HG03571 (cell line): ENCODE measurements around the gene TRIM28.
A peak's percentile ranks its signal among the peaks of the same experiment; 100 is the strongest.
"Not testable (repeated sequence)": the region's sequence is repeated elsewhere in the genome, so short reads cannot be mapped to it uniquely, and the experiment has no call there.

Experiments used
- ATAC-seq: cut with Tn5 transposase; IDR thresholded peaks from one replicate; pipeline ENCODE4 v1.9.1; 2021; ENCODE audit not compliant: unreplicated experiment

The TRIM28 gene

DNA sequence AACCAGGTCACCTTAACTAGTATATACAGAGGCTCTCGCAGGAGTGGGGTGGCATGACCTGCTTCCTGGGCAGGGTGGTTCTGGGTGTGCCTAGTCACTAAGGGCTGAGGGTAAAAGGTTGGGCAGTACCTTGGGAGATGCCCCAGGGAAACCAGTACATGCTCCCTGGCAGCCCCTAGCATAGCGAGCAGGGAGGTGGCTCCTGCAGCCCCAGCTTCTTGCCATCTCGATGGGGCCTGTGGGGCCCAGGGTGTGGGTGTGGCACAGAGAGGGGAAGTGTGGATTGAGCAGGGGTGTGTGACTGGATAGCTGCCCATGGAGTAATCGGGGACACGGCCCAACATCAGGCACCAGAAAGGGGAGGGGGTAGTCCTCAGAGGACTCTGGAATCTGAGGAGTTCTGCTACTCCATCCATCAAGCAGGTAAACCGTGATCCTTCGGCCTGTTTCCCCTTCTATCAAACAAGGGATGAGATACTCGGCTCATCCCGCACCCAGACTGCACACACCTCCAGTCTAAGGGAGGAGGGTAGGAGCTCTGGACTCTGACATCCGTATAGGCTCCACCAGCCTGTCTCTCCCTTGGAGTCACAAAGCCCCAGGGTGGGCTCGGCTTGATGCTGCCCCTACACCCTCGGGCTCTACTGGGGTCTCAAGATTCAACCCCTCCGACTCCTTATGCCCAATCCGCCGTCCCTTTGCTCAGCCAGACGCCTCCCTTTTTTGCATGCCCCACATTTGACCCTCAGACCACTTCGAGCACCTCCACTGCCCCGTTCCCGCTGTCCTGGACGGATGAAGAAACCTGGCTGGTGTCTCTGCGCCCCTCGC is 25.4 kb upstream of the TRIM28 start:
- ATAC-seq = no peak

DNA sequence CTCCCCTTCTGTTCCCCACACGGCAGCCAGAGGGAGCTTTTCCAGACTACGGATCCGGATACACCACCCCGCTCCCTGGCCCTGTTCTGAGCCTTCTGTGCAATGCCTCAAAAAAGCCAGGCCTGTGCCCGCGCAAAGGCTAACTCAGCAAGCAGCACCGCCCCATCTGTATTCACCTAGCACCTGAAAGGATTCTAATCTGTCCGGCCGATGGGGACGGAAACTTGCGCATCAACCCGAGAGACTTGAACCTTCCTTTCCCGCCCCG is 24.8 kb upstream of the TRIM28 start:
- ATAC-seq = peak; percentile 5

DNA sequence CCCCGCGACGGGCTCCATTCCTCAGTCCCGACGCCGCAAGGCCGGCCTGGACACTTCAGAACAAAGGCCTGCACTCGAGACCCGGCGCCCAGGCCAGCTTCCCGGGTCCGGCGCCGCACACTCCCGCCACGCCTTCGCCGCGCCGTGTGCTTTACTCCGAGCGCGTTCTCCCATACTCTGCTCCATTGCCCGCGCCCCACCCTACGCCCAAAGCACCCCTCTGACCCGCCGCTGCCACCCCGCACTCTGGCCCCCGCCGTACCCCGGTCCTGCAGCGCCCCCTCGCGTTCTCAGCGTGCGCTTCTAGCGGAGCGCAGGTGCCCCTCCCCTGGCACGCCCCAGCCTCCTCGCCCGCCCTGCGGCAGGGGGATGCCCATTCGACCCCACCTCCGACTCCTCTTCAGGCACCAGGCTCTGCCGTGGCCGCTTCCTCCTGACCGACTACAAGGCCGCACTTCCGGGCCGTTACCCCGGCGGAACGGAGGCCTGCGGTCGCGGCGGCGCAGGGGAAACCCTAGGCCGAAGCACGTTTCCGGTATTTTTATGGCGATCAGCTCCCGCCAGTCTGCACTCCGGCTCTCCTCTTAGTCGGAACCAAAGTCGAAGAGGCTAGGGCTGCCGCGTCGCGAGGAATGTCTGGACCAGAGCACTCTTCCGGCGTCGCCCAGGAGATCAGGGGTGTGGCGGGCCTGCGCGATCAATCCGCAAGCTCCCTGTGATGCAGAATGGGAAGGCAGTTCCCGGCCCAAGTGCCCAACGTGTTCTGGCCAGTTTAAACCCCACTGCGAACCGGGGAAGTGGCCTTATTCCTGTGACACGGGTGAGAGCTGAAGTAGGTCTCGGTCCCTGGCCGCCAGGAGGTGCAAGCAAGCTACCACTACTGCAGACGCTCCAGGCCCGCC is 24.3 kb upstream of the TRIM28 start, which contains the start of gene ZBTB45:
Gene ZBTB45 (minus strand): TSS at position 456 of the 902 bp plus-strand sequence. CDS start 2,137 bp downstream, outside the sequence.
- peak; percentile 74 for ATAC-seq

DNA sequence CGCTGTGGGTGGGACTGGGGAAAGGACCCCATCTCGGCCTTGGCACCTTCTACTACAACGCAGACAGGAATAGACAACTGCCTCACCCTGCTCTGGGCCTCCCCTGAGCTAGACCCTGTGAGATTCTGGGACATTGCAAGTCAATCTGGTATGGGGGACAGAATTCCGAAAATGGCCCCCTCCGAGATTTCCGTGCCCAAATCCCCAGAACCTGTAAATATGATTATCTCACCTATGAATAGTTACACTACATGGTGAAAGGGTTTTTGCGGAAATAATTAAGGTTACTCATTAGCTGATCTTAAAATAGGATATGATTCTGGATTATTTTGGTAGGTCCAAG is 23.6 kb upstream of the TRIM28 start:
- no peak for ATAC-seq

DNA sequence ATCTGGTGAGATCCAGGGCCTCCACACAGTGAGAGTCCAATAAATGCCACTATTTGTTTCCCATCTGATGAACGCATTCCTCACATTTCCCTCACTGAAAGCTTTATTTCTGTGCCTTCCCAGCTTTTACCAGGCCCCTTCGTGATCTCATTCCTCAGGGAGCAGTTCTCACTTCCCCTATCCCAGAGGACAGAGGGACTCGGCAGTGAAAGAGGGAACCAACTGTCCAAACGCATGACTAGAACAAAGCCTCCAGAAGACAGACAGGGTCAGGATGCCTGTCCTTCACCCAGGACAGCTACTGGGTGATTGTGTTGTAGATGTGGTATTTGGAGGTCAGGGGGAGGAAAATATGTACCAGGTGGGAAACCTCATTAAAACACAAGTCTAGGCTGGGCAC is 22.2 kb upstream of the TRIM28 start:
- no peak for ATAC-seq

DNA sequence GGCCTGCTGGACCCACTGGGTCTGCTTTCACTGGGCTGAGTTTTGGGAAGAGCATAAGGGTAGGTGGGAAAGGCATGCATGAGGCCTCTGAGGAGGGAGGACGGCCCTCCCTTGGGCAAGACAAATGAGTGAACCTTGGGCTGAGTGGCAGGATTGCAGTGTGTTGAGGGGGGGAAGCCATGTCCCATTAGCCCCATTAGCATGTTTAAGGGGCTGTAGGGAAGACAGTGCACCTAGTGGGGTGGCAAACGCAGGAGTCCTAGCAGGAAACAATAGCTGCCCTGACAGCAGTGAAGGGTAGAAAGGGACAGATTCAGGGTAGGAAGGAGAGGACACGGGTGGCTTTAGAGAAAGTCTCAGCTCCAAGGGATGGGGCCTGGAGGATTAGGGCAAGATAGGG is 21.2 kb upstream of the TRIM28 start:
- ATAC-seq = no peak

DNA sequence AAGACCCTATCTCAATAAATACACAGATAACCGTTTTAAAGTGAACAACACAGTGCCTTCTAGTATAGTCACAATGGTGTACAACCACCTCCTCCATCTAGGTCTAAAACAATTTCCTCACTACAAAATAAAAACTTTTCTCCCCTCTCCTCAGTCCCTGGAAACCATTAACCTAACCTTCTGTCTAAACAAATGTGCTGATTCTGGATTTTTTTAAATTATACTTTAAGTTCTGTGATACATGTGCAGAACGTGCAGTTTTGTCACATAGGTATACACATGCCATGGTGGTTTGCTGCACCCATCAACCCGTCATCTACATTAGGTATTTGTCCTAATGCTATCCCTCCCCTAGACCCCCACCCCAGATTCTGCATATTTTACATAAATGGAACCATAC is 14.5 kb upstream of the TRIM28 start:
- no peak for ATAC-seq

DNA sequence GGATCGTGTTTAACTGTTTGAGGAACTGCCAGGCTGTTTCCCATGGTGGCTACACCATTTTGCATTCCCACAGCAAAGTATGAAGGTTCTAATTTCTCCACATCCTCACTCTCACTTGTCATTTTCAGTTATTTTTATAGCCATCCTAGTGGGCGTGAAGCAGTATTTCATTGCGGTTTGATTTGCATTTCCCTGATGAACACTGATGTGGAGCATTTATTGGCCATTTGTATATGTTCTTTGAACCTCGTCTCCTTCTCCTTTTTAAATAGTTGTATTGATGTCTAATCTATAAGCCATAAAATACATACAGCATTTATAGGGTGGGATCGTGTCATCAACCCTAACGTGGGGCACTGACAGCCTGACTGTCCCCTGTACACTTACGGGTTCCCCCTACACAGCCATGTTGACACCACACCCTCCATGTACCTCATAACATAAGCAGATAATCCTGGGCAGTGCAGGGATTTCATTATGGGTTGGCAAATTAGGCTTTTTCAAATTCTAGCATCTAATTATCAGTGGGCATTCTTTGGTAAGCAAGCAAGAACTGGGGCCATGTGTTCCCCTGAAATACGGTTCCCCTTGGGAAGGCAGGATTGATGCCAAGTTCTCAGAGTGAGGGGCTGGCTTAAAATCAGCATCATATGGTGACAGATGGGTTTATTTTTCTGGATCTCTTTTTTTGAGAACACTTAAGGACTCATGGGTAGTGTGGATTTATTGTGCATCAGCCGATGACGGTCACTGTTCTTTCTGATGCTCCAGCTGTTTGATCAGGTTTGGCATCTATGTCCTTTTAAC is 12.6 kb upstream of the TRIM28 start:
- ATAC-seq = no peak

DNA sequence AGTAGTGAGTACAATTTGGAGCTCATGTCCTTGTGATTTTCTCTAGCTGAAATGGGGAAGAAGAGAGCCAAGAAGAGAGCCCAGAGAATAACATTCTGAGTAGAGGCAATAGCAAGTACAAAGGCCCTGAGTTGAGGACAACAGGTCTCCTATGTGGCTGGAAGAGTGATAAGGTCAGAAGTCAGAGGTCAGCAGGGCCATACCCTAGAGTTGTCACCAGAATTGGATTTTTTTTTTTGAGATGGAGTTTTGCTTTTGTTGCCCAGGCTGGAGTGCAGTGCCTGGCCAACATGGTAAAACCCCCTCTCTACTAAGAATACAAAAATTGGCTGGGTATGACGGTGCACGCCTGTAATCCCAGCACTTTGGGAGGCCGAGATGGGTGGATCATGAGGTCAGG is 8.0 kb upstream of the TRIM28 start:
- ATAC-seq = no peak

DNA sequence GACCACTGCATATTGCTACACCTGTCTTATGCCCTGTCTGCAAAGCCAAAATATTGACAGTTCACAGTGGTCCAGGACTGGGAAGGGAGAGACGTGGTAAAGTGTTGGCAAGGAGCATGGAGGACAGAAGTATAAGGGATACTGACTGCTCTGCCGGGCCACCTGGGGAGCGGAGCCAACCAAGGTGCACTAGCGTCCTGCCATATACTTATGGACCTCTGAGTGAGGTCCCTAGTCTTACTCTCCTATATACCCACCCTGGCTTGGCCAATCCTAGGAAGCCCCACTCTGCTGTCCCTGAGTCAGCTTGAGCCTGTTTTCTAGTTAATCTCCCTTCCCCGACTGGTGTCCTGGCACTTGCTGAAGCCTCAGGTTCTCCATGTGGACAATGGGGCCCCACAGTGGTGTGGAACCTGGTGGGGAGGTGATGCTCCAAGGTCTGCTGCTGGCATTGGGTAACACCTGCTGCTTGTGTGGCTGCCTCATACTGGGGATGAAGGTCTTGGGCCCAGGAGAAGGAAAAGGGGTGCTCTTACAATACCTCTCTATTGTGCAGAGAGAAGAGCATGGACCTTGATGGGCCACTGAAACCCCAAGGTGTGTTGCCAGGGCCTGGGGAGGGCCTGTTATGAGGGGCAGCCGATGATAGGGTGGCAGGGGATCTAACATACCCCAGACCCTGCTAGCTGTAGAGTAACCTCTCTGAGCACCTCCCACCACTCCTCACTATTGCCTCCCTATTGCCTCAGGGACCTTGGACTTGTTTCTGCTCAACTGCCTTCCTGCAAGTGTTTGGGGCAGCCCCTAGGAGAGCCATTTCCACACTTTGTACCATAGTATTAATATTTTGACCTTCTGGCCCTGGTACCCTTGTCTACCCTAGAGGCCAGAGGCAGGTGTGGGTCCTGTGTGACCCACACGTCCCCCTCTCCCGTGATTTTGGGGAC is 6.7 kb upstream of the TRIM28 start:
- no peak for ATAC-seq

DNA sequence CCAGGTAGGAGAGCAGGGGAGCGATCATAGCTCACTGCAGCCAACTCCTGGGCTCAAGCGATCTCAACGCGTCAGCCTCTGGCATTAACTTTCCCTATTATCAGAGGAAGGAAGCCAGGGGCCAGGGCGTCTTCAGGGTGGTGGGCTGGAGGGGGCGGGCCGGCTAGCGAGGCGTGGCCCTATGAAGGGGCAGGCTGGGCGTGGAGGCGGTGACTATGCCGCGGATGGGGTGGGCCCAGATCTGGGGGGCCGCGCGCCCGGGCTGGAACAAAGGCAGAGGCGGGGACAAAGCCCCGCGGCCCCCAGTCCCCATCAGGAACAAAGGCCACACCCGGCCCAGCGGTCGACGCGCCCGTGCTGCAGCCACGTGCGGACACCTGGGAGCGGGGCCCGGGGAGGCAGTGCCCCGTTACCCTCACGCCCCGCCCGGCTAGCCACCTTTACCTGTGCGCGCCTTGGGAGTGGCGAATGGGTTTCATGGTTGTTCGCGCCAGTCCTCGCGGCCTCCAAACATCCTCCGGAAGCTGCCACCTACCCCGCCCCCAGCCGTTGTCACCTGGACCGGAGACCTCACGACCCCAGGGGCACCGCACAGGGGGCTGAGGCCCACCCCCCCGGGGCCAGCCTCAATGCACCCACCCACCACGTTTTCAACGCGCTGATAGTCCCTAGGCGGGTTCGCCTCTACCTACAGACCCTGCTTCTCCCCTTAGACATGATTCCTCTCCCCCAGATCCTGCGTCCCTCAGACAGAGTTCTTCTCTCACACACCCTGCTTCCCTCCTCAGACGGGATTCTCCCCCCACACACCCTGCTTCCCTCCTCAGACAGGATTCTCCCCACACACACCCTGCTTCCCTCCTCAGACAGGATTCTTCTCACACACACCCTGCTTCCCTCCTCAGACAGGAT is 5.4 kb upstream of the TRIM28 start:
- no peak for ATAC-seq

DNA sequence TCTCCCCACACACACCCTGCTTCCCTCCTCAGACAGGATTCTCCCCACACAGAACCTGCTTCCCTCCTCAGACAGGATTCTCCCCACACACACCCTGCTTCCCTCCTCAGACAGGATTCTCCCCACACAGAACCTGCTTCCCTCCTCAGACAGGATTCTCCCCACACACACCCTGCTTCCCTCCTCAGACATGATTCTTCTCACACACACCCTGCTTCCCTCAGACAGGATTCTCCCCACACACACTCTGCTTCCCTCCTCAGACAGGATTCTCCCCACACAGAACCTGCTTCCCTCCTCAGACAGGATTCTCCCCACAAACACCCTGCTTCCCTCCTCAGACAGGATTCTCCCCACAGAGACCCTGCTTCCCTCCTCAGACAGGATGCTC is 4.7 kb upstream of the TRIM28 start:
- not testable (repeated sequence) for ATAC-seq

DNA sequence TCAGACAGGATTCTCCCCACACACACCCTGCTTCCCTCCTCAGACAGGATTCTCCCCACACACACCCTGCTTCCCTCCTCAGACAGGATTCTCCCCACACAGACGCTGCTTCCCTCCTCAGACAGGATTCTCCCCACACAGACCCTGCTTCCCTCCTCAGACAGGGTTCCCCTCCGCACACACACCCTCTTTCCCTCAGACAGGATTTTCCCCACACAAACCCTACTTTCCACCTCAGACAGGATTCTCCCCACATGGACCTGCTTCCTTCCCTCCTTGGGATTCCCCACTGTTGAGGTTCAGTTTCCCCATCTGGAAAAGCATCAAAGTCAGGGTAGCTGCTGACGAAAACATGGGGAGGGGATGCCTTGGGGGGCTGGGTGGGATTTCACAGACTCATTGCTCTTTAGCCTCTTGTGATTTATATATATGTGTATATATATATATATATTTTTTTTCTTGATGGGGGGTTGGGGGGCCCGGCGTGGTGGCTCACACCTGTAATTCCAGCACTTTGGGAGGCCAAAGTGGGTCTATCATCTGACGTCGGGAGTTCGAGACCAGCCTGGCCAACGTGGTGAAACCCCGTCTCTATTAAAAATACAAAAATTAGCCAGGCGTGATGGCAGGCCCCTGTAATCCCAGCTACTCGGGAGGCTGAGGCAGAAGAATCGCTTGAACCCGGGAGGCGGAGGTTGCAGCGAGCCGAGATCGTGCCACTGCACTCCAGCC is 1.1 kb upstream of the TRIM28 start:
- ATAC-seq = not testable (repeated sequence)

DNA sequence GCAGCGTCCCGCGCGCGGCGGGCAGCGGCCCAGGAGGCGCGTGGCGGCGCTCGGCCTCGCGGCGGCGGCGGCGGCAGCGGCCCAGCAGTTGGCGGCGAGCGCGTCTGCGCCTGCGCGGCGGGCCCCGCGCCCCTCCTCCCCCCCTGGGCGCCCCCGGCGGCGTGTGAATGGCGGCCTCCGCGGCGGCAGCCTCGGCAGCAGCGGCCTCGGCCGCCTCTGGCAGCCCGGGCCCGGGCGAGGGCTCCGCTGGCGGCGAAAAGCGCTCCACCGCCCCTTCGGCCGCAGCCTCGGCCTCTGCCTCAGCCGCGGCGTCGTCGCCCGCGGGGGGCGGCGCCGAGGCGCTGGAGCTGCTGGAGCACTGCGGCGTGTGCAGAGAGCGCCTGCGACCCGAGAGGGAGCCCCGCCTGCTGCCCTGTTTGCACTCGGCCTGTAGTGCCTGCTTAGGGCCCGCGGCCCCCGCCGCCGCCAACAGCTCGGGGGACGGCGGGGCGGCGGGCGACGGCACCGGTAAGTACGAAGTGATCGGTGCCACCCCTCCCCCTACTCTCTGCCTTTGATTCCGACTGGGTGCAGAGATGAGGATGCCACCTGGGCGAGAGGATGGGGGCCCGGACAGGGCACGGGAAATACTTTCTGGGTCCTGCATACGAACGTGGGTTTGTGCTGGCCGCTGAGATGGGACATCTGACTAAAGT is 874 bp downstream of the TRIM28 start:
- peak; percentile 43 for ATAC-seq

DNA sequence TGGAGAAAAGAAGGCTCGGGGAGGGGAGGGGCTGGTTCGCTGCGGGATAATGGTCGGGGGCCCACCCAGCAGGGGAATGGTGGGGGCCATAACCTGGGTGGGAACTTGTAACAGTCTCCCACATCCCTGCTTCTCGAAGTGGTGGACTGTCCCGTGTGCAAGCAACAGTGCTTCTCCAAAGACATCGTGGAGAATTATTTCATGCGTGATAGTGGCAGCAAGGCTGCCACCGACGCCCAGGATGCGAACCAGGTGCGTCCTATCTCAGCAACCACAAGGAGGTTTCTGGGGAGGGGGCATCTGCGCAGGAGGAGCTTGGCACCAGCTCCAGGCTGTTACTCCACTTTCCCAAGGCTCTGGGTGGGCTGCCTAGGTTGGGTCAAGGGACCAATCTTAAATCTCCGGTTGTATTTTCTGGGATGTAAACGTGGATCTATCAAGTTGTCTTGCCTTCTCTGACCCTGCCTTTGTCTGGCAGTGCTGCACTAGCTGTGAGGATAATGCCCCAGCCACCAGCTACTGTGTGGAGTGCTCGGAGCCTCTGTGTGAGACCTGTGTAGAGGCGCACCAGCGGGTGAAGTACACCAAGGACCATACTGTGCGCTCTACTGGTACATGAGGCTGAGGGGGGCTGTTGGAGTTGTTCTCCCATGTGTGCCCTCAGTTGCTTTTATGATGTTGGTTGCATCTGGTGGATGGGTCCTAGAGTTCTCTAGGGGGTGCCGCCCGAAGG is 1.6 kb downstream of the TRIM28 start:
- ATAC-seq = no peak

DNA sequence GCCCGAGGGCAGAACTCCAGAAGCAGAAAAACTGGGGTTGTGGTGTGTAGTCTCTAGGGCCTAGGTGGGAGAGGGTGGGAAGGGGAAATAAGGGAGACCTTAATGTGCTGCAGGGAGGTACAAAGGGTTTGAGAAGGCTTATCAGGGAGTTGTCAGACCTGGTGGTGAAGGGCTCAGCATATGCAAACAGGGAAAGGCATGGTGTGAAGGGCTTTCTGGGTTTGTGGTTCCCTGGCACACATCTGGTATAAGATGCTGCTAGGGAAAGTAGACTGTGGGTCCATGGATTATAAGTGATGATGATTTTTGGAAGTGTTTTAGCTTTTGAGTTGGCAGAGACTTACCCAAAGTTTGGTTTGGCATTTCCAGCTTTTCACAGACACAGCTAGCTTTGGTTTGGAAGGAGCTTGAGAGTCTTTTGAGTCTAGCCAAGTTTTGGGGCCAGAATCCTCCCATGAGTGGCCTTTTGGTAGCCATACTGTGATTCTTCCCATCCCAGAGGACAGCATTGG is 2.2 kb downstream of the TRIM28 start:
- no peak for ATAC-seq
